NOMO-1 treated with dmso at 0.1 percent for 144 hours (cell line): ENCODE measurements around the gene NELFB.

Experiments
- DNase-seq: peaks from one replicate; lab custom pipeline; 2025; ENCODE audit not compliant: unreplicated experiment; lab: John Stamatoyannopoulos, UW

Gene NELFB

DNA sequence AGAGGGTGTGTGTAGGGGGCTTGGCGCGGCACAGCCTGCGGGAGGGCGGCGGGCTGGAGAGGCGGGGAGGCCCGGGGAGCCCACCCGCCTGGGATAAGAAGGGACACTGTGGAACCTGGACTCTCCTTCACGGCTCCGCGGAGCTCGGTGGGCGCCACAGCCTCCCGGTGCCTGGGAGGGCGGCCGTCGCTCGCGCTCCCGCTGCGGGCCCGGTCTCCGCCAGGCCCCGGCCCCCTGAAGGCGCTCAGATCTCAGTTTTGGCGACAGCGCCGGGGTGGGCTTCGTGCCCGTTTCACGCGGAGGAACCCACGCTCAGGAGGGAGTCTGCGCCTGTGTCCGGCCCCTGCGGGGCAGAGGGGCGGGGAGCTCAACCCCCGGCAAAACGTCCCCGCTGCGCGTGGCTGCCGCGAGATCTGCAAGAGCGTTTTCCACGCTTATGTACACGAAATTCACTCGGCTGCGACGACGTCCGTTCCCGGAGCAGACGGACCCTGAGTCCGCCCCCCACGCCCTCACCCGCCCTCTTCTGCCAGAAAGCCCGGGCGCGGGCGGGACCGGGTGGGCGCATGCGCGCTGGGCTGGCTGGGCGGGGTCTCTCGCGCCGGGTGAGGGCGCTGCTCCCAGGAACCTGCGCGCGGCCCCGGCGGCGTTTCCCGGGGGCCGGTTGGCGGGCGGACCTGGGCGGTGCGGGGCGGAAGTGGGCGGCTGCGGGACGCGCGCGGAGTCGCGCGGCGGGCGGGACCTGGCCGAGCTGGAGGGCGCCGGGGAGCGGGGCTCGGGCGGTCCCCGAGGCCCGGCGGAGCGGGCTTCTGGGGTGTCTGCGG lies at the start of gene NELFB:
Gene NELFB (plus strand): TSS at position 704 of the 824 bp plus-strand sequence.
- peak; percentile 90 for DNase-seq

DNA sequence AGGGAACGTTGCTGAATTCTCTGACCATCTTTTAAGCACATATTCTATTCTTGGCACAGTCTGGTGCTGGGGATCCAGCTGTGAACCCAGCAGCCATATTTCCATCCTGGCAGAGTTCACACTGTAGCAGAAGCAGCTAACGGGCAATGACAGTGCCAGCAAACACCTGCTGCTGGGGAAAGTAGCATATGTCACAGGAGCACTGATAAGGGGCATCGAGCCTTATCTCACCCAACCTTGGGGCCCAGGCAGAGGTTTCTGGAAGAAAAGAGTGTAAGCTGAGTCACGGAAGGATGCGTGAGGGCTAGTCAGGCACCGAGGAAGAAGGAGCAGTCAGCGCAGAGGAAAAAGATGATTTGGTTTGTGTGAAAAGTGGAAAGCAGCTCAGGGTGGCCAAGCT lies 48.5 kb upstream of the NELFB start:
- DNase-seq, result no peak

GRCh38 chr9:137211532-137211931 lies 43.6 kb upstream of the NELFB start:
- no peak for DNase-seq

DNA sequence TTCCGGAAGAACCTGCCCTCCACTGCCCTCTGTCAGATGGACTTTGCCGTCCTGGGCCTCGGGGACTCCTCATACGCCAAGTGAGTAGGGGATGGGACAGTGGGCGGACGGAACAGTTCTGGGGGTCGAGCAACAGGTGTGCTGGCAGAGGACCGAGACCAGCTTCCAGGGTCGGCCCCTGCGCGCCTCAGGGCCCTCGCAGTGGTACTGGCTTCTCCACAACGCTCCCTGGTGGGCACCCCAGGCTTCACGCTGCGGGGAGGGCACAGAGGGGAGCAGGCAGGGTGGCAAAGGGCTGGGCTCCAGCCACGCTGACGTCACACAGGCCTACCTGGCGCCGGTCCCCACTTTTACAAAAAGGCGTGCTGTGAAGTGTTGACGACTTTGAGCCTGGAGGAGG lies 42.6 kb upstream of the NELFB start:
- no peak for DNase-seq

- no peak for DNase-seq
Observed at GRCh38 chr9:137213160-137214060, 41.7 kb upstream of the NELFB start.

- DNase-seq, result no peak
Observed at GRCh38 chr9:137214620-137215019, 40.5 kb upstream of the NELFB start.

DNA sequence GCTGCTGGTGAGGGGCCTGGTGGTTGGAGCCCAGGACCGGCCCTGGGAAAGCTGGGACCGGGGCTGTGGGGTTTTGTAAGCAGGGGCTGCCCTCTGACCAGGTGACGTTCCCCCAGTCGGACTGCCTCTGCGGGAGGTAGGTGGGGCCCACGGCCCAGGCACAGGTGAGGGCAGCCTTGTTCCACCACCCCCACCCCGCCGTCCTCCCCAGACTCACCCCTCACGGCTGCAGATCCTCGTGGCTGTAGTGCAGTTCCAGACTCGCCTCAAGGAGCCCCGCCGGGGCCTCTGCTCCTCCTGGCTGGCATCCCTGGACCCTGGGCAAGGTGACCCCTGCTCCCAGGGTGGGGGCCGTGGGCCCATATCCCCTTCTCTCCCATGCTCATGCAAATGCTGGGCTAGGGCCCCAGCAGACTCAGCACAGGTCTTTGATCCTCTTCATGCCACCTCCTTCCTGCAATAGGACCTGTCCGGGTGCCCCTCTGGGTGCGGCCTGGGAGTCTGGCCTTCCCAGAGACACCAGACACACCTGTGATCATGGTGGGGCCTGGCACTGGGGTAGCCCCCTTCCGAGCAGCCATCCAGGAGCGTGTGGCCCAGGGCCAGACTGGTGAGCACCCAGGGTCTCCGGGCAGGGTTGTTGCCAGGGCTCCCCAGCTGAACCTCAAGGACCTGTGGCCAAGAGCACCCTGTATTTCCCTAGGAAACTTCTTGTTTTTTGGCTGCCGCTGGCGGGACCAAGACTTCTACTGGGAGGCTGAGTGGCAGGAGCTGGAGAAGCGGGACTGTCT lies 39.7 kb upstream of the NELFB start:
- DNase-seq, result no peak

GRCh38 chr9:137216188-137216965 lies 38.8 kb upstream of the NELFB start:
- no peak for DNase-seq

GRCh38 chr9:137217276-137218211 lies 37.6 kb upstream of the NELFB start:
- DNase-seq, result no peak

DNA sequence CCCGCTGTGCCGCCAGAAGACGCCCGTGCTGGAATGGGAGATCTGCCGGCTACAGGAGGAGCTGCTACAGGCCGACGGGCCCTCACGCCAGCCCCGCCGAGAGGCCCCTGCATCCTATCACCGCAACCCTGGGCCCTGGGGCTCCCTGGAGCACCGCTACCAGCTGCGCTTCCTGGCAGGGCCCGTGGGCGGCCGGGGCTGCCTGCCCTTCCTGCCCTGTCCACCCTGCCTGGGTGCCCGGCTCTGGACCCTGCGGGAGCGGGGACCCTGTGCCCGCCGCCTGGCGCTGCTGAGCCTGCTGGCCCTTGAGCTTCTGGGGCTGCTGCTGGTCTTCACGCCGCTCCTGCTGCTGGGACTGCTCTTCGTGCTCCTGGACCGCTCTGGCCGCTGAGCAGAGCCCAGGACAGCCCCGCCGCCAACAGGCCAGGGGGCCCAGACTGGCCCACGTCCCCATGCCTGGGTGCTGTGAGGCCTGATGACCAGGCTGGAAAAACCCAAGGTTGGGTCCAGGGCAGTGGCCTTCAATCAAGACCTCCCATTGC lies 36.8 kb upstream of the NELFB start:
- no peak for DNase-seq

- no peak for DNase-seq
Observed at GRCh38 chr9:137218754-137219271, 36.3 kb upstream of the NELFB start.

GRCh38 chr9:137219757-137220316 lies 35.3 kb upstream of the NELFB start:
- DNase-seq, result no peak

DNA sequence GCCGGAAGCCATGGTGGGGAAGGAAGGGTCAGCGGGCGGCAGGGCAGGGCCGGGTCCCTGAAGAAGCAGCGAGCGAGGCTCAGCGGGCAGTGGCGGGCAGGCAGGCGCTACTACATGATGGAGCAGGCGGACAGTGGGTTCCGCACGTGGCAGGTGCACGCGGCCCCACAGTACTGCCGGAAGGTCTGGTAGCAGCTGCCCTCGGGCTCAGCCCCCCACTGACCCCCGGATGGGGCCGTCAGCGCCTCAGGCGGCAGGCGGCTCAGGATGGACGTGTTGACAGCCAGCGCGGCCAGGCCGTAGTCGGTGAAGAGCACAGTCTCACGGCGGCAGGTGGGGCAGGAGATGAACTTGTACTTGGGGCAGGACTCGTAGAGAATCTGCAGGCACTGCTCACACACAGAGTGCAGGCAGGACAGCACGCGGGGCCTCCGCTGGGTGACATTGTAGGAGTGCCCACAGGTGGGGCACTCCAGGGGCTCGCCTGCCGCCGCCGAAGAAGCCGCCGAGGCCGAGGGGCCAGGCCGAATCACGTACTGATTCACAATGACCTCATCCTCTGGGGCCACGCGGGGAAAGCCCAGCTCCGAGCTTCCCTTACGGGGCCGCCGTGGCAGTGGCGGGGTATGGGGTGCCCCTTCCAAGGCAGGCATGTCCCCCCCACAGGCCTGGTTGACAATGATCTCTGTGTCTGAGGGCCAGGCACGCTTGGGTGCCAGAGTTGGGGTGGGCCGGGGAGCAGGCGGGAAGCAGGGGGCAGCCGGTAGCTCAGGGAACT lies 34.6 kb upstream of the NELFB start:
- DNase-seq, result no peak

DNA sequence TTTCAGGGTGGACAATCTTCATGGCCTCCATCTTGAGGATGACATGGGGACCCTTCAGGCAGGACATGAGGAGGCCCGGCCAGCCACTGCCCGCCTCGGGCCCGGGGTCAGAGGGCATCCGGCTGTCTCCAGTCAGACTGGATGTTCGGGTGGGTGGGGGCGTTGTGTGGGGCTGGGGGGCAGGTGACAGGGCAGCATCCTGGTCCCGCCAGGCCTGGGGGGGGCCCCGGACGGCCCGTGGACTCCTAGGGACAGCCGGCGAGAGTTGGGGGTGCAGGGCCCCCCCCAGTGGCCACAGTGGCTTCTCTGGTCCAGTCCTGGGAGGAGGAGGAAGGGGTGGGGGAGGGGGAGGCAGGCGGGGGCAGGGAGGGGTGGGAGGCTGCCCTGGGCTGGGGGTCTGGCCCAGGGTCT lies 34.0 kb upstream of the NELFB start:
- no peak for DNase-seq

DNA sequence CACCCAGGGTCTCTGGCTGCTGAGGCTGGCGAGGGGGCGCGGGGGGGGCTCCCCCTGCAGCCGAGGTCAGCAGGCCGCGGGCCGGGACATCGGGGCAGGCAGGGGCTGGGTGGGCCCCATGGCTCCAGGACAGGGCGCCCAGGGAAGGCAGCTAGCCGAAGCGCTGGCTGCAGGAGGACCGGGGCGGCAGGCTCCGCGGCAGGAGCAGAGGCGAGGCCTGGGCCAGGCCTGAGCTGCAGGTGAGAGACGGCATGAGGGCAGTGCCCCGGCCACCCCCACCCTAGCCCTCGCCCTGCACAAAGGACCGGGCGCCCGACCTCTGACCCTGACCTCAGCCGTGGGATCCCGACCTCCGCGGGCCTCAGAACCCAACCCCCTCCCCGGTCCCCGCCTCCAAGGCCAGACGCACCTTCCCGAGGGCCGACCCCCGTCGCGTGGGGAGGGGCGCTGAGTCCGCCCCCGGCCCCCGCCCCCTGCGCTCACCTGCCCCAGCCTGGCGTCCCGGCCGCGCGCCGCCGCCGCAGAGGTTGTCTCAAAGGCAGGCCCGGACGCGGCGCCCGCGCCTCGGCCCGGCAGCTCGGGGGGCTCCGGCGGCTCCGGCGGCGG lies 33.5 kb upstream of the NELFB start:
- no peak for DNase-seq

- no peak for DNase-seq
Observed at GRCh38 chr9:137222190-137223077, 32.7 kb upstream of the NELFB start, which contains the start of gene RNF208. TSS of gene RNF208 (minus strand) at chr9:137222240. CDS start at chr9:137221212, 1,028 bp downstream.
